HL-60 (cell line): ENCODE measurements around the gene BBS1.

Source experiments
- DNase-seq, 2 experiments: peaks; one replicate each; pipeline ENCODE4 v3.0.0-alpha.2; 2010 to 2020; ENCODE audit warnings: low read depth in 1 of 2, low spot score in 1 of 2
- H3K27ac ChIP-seq: fragments of 250-450 bp; sonication (Bioruptor Pico); replicated peaks from 2 replicates; pipeline ENCODE4 v1.5.1; 2020; ENCODE audit warnings: mild to moderate bottlenecking, moderate library complexity
- H3K27me3 ChIP-seq: fragments of 250-450 bp; sonication (Bioruptor Pico); 2 replicates; pipeline ENCODE4 v1.5.1; 2021; ENCODE audit warnings: mild to moderate bottlenecking, moderate library complexity; ENCODE audit not compliant: insufficient read depth, poor library complexity, severe bottlenecking
- H3K4me3 ChIP-seq: replicated peaks from 2 replicates; pipeline ENCODE4 v1.5.1; 2011; ENCODE audit warnings: mild to moderate bottlenecking, control low read depth, low read length; ENCODE audit not compliant: insufficient read depth
- CTCF ChIP-seq: IDR thresholded peaks from one replicate; pipeline ENCODE4 v1.5.1; 2011; ENCODE audit warnings: low read length, control low read depth, inconsistent platforms; ENCODE audit not compliant: insufficient read depth
- GABPA ChIP-seq: IDR thresholded peaks from 2 replicates; pipeline ENCODE4 v1.6.1; 2012; ENCODE audit warnings: low read depth
- POLR2AphosphoS5 ChIP-seq: IDR thresholded peaks from 2 replicates; pipeline ENCODE4 v1.6.1; 2012; ENCODE audit warnings: low read depth
- REST ChIP-seq: IDR thresholded peaks from 2 replicates; pipeline ENCODE4 v1.6.1; 2012; ENCODE audit warnings: low read depth; ENCODE audit not compliant: insufficient replicate concordance
- SPI1 ChIP-seq: IDR thresholded peaks from 2 replicates; pipeline ENCODE4 v1.6.1; 2012; ENCODE audit warnings: low read depth, mild to moderate bottlenecking, borderline replicate concordance

The BBS1 gene

GRCh38 chr11:66467034-66467659 is 43.3 kb upstream of the BBS1 start:
- TF ChIP-seq CTCF (no peak), GABPA (no peak), REST (no peak), POLR2AphosphoS5 (no peak), SPI1 (no peak)
- H3K4me3 ChIP-seq = peak overlapping the region; percentile 55
- peak overlapping the region; percentile 29 for H3K27ac ChIP-seq
- no peak for DNase-seq
- H3K27me3 ChIP-seq = no peaks in the 10 kb centered on the region

GRCh38 chr11:66467756-66468155 is 42.7 kb upstream of the BBS1 start:
- DNase-seq = peak; percentile 64 to 89
- peak overlapping the region; percentile 55 for H3K4me3 ChIP-seq

More at GRCh38 chr11:66467756-66468155, 42.7 kb upstream of the BBS1 start:
- TF ChIP-seq GABPA (no peak), REST (no peak), CTCF (no peak), SPI1 (peak; percentile 62; the same call in 1 of the 2 replicates), POLR2AphosphoS5 (no peak)
- H3K27me3 ChIP-seq = no peaks in the 10 kb centered on the region
- peak overlapping the region; percentile 32 for H3K27ac ChIP-seq
